IgD-negative memory B cell (primary cell): ENCODE results near the gene GRAP. TPM values are rescaled to one million over a fixed set of nuclear protein-coding genes. Genes with fewer than 3 reads are reported as not detected.
"Not testable (repeated sequence)": the region's sequence is repeated elsewhere in the genome, so short reads cannot be mapped to it uniquely, and the experiment has no call there.

Experiments
- H3K27ac Mint-ChIP-seq, 3 donors: one replicate each; pipeline ENCODE4 v1.8.0; 2020 to 2022; ENCODE audit warnings: mild to moderate bottlenecking in 3 of 3, mixed read lengths in 3 of 3, moderate library complexity in 1 of 3
- H3K27me3 Mint-ChIP-seq: one replicate; pipeline ENCODE4 v1.8.0; 2021; ENCODE audit warnings: mixed read lengths
- H3K36me3 Mint-ChIP-seq: one replicate; pipeline ENCODE4 v1.8.0; 2020; ENCODE audit warnings: mild to moderate bottlenecking, mixed read lengths
- H3K4me1 Mint-ChIP-seq, 3 donors: one replicate each; pipeline ENCODE4 v1.8.0; 2020 to 2022; ENCODE audit warnings: mixed read lengths in 3 of 3, mild to moderate bottlenecking in 1 of 3
- H3K4me3 Mint-ChIP-seq, 4 donors: one replicate each; pipeline ENCODE4 v1.8.0; 2020 to 2022; ENCODE audit warnings: mild to moderate bottlenecking in 4 of 4, mixed read lengths in 4 of 4, moderate library complexity in 3 of 4
- H3K9me3 Mint-ChIP-seq, 3 donors: one replicate each; pipeline ENCODE4 v1.8.0; 2020 to 2021; ENCODE audit warnings: mixed read lengths in 3 of 3, mild to moderate bottlenecking in 1 of 3
- polyA plus RNA-seq: library from polyadenylated mRNA; unstranded; fragments of 300-500 nt; fragmentation: Illumina TruSeq; gene quantifications from one replicate; pipeline ENCODE4 v1.2.3, GENCODE V29; 2021

Gene GRAP
- polyA plus RNA-seq, 1 donor from 2014 or later, result 123 TPM

- H3K36me3 Mint-ChIP-seq, H3K9me3 Mint-ChIP-seq, H3K27me3 Mint-ChIP-seq, H3K27ac Mint-ChIP-seq, H3K4me3 Mint-ChIP-seq, H3K4me1 Mint-ChIP-seq: not testable (repeated sequence)
Observed at GRCh38 chr17:19055447-19055846, 8.7 kb upstream of the GRAP start.

DNA sequence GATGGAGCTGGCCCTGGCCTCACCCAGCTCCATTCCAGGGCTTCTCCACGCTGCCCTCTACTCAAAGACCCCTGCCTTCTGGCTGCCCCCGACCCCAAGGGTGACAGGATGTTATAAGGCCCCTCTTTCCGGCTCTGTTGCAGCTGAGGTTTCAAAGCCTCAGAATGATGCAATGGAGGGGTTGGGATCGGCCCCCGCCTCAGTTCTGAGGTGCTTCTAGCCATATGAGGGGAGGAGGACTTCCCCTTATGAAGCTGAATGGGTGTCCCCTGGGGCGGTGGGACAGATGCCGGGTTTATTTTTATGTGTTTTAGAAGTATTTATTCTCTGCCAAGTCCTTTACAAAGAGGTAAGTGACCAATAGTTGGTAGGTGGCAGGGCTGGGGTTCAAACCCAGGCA, 2.1 kb upstream of the GRAP start:
- H3K27me3 Mint-ChIP-seq, H3K27ac Mint-ChIP-seq, H3K9me3 Mint-ChIP-seq, H3K36me3 Mint-ChIP-seq, H3K4me3 Mint-ChIP-seq, H3K4me1 Mint-ChIP-seq: not testable (repeated sequence)

DNA sequence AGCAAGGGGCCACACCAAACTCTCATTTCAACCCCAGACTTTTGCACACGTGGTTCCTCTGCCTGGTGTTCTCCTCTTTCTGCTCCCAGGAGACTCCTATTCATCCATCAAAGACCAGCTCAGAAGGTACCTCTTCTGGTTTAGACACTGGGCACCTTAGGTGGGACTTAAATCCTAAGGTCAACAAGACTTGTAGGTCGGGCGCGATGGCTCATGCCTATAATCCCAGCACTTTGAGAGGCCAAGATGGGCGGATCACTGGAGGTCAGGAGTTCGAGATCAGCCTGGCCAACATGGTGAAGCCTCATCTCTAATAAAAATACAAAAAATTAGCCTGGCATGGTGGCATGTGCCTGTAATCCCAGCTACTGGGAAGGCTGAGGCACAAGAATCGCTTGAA, 753 bp upstream of the GRAP start:
- not testable (repeated sequence) for H3K9me3 Mint-ChIP-seq, H3K27me3 Mint-ChIP-seq, H3K36me3 Mint-ChIP-seq, H3K4me1 Mint-ChIP-seq, H3K4me3 Mint-ChIP-seq, H3K27ac Mint-ChIP-seq

DNA sequence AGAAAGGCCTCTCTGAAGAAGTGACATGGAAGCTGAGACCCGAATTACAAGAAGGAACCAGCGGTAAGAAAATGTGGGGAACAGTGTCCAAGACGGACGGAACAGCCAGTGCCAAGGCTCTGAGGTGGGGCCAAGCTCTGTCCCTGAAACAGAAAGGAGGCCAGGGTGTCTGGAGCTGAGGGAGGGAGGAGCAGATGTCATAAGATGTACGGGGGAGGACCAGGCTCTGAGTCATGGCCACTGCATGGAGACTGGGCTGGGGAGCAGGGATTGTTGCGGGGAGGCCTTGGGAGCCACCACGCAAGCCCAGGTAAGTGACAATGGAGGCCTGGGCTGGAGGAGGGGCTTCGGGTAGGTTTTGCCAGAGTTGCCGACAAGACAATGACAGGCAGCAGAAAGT, 2.1 kb downstream of the GRAP start:
- H3K4me1 Mint-ChIP-seq, H3K4me3 Mint-ChIP-seq, H3K9me3 Mint-ChIP-seq, H3K27me3 Mint-ChIP-seq, H3K36me3 Mint-ChIP-seq, H3K27ac Mint-ChIP-seq: not testable (repeated sequence)

DNA sequence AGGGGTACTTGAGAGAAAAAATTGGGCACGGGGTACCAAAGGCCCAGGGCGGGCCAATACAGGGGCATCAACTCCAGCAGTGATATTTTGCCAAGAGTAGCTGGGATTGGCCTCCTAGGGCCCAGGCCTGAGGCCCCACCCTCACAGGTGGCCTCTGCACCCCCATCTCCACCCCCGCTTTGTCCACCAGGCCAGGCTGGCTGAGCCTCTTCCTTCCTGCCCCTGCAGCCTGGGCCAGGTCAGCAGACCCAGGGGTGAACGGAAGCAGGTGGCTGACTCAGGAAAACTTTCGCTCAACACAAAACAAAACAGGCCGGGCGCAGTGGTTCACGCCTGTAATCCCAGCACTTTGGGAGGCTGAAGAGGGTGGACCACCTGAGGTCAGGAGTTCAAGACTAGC, 3.7 kb downstream of the GRAP start:
- not testable (repeated sequence) for H3K27ac Mint-ChIP-seq, H3K9me3 Mint-ChIP-seq, H3K4me1 Mint-ChIP-seq, H3K27me3 Mint-ChIP-seq, H3K4me3 Mint-ChIP-seq, H3K36me3 Mint-ChIP-seq

GRCh38 chr17:19042369-19042768, 4.4 kb downstream of the GRAP start:
- H3K4me1 Mint-ChIP-seq, H3K4me3 Mint-ChIP-seq, H3K9me3 Mint-ChIP-seq, H3K27me3 Mint-ChIP-seq, H3K27ac Mint-ChIP-seq, H3K36me3 Mint-ChIP-seq: not testable (repeated sequence)

GRCh38 chr17:19041871-19042270, 4.9 kb downstream of the GRAP start:
- H3K9me3 Mint-ChIP-seq, H3K4me3 Mint-ChIP-seq, H3K4me1 Mint-ChIP-seq, H3K27me3 Mint-ChIP-seq, H3K36me3 Mint-ChIP-seq, H3K27ac Mint-ChIP-seq: not testable (repeated sequence)

- not testable (repeated sequence) for H3K27me3 Mint-ChIP-seq, H3K36me3 Mint-ChIP-seq, H3K4me1 Mint-ChIP-seq, H3K4me3 Mint-ChIP-seq, H3K27ac Mint-ChIP-seq, H3K9me3 Mint-ChIP-seq
Observed at GRCh38 chr17:19040350-19040749, 6.4 kb downstream of the GRAP start.

- not testable (repeated sequence) for H3K4me3 Mint-ChIP-seq, H3K36me3 Mint-ChIP-seq, H3K27me3 Mint-ChIP-seq, H3K9me3 Mint-ChIP-seq, H3K4me1 Mint-ChIP-seq, H3K27ac Mint-ChIP-seq
Observed at GRCh38 chr17:19038730-19039129, 8.0 kb downstream of the GRAP start.

- H3K4me3 Mint-ChIP-seq, H3K9me3 Mint-ChIP-seq, H3K27ac Mint-ChIP-seq, H3K27me3 Mint-ChIP-seq, H3K4me1 Mint-ChIP-seq, H3K36me3 Mint-ChIP-seq: not testable (repeated sequence)
Observed at GRCh38 chr17:19038007-19038406, 8.8 kb downstream of the GRAP start.

- not testable (repeated sequence) for H3K4me3 Mint-ChIP-seq, H3K36me3 Mint-ChIP-seq, H3K27me3 Mint-ChIP-seq, H3K27ac Mint-ChIP-seq, H3K4me1 Mint-ChIP-seq, H3K9me3 Mint-ChIP-seq
Observed at GRCh38 chr17:19037547-19037946, 9.2 kb downstream of the GRAP start.

DNA sequence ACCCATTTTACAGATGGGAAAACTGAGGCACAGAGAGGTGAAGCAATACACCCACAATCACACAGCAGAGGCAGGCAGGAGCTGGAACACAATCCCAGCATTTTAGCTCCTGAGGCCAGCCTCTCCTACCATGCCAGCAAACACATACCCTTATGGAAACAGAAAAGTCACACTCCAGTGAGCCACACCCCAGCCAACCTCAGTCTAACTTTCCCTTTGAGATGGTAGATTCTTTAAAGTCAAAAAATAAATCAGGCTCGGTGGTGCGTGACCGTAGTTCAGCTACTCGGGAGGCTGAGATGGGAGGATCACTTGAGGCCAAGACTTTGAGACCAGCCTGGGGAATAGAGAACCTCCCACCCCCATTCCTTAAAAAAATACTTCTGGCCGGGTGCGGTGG, 10.6 kb downstream of the GRAP start:
- not testable (repeated sequence) for H3K4me3 Mint-ChIP-seq, H3K27ac Mint-ChIP-seq, H3K9me3 Mint-ChIP-seq, H3K27me3 Mint-ChIP-seq, H3K4me1 Mint-ChIP-seq, H3K36me3 Mint-ChIP-seq

- not testable (repeated sequence) for H3K4me1 Mint-ChIP-seq, H3K27ac Mint-ChIP-seq, H3K9me3 Mint-ChIP-seq, H3K36me3 Mint-ChIP-seq, H3K27me3 Mint-ChIP-seq, H3K4me3 Mint-ChIP-seq
Observed at GRCh38 chr17:19032377-19032988, 14.3 kb downstream of the GRAP start.

GRCh38 chr17:19031729-19032128, 15.0 kb downstream of the GRAP start:
- not testable (repeated sequence) for H3K4me1 Mint-ChIP-seq, H3K4me3 Mint-ChIP-seq, H3K27ac Mint-ChIP-seq, H3K36me3 Mint-ChIP-seq, H3K9me3 Mint-ChIP-seq, H3K27me3 Mint-ChIP-seq

DNA sequence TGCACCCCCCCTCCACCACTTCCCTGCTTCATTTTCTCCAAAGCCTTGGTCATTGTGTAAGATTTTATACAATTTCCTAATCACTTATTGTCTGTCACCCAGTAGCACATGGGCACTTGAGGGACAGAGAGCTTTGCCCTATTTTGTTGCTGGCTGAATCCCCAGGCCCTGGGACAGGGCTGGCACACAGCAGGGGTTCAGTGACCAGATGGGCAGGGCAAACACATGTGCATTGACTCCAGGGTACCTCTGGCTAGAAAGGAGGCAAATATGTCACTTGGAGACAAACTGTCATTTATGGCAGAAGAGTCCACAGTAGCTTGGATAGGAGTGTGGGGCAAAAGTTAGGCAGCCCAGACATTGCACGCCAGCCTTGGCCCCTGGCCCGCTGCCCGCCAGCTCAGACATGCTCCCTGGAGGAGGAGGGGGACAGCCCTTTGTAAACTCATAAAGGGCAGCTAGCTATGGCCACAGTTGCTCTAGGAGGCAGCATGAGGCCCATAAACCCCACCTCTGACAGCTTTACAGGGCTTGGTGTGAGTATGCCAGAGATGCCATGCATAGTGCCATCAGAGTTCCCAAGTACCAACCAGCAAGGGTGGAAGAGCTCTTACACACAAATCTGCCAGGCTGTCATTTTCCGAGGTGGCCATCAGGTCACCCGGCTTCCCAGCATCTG, 15.8 kb downstream of the GRAP start:
- H3K9me3 Mint-ChIP-seq, H3K4me3 Mint-ChIP-seq, H3K27me3 Mint-ChIP-seq, H3K4me1 Mint-ChIP-seq, H3K36me3 Mint-ChIP-seq, H3K27ac Mint-ChIP-seq: not testable (repeated sequence)

DNA sequence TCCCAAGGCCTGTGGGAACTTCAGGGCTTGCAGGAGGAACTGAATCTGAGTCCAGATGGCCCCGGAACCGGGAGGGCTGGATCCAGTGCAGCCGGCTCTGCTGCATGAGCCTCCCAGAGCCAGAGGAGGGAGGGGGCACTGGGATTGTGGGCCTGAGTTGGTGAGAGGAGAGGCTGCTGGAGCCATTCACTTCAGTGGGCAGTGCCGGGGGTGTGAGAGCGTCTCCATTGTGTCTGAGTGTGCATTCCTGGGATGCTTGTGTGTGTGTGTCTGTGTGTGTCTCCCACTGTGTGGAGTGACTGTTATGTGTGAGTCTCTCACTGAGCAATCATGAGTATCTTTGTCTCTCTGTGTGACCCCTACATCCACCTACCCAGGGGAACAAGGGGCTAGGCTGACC, 17.0 kb downstream of the GRAP start:
- H3K4me3 Mint-ChIP-seq, H3K36me3 Mint-ChIP-seq, H3K4me1 Mint-ChIP-seq, H3K27me3 Mint-ChIP-seq, H3K9me3 Mint-ChIP-seq, H3K27ac Mint-ChIP-seq: not testable (repeated sequence)

- not testable (repeated sequence) for H3K27me3 Mint-ChIP-seq, H3K4me1 Mint-ChIP-seq, H3K36me3 Mint-ChIP-seq, H3K4me3 Mint-ChIP-seq, H3K27ac Mint-ChIP-seq, H3K9me3 Mint-ChIP-seq
Observed at GRCh38 chr17:19028671-19029070, 18.1 kb downstream of the GRAP start.
